NB4 (cell line): Measurements from ENCODE around the gene FSTL4.

Experiments used
- DNase-seq: peaks from one replicate; pipeline ENCODE4 v3.0.0; 2010; ENCODE audit warnings: low read depth
- H3K4me3 ChIP-seq: one replicate; pipeline ENCODE4 v1.5.1; 2011; ENCODE audit warnings: mild to moderate bottlenecking, low read depth, low read length, moderate library complexity
- CTCF ChIP-seq: IDR thresholded peaks from one replicate; pipeline ENCODE4 v1.5.1; 2012; ENCODE audit warnings: low read depth, low read length
- MAX ChIP-seq: IDR thresholded peaks from 2 replicates; pipeline ENCODE4 v1.6.1; 2011; ENCODE audit warnings: low read depth, low read length
- MYC ChIP-seq: IDR thresholded peaks from 2 replicates; pipeline ENCODE4 v1.6.1; 2011; ENCODE audit warnings: low read depth, low read length
- POLR2A ChIP-seq: IDR thresholded peaks from 2 replicates; pipeline ENCODE4 v1.6.1; 2011; ENCODE audit warnings: mild to moderate bottlenecking; ENCODE audit not compliant: insufficient read length; ENCODE audit errors: extremely low read depth

FSTL4 gene

GRCh38 chr5:133428072-133428660, 184.2 kb downstream of the FSTL4 start:
- no peak overlapping the region for H3K4me3 ChIP-seq
- no peak for DNase-seq
- TF ChIP-seq CTCF (no peak), POLR2A (no peak), MAX (no peak), MYC (no peak)

DNA sequence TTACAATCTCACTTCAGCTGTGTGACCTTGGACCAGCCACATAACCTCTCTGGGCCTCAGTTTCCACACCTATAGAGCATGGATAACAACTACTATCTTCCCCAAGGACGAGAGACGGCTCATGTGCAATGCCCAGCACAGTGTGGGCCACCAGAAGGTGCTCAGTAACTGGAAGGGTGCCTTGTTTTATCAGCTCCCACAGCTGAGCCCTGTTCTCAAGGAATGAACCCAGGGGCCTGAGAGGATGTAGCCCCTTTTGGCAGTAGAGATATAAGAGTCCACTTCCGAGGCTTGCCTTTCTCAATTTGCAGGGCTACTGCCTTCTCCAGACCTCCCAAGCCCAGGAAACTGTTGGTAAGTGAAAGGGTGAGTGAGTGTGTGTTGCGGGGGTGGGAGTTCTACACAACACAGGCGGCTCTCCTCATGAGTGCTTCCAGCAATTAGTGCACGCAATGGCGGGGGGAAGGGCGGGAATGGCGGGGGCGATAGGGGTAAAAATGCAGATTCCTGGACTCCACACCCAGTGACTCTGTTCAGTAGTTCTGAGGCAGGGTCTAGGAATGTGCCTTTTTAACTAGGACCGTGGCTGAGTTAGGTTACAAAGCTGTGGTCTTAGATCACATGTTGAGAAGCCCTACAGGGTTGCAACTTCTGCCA, 185.1 kb downstream of the FSTL4 start:
- no peak for TF ChIP-seq CTCF
- TF ChIP-seq MYC, result no peak
- no peak for TF ChIP-seq MAX
- no peak for TF ChIP-seq POLR2A
- no peak for DNase-seq
- no peak overlapping the region for H3K4me3 ChIP-seq

DNA sequence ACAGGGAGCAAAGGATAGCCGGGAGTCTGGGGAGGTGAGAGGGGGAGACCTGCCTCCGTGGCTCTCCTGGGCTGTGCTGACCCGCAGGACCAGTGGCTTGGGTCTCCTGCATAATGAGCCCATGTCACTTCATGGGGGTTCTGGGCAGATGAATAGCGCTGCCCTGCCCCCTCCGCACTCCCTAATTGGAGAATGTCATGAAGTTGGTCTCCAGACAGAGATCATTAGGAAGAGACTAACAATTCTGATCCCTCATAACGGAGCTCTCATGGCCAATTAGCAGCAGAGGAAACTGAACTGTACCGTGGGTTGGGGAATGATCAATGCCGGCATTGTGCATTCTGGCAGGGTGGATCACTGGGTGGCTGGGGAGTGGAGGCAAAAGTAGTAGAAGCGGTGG, 186.1 kb downstream of the FSTL4 start:
- TF ChIP-seq MAX, result no peak
- TF ChIP-seq CTCF, result no peak
- no peak for TF ChIP-seq MYC
- no peak for TF ChIP-seq POLR2A
- no peak overlapping the region for H3K4me3 ChIP-seq
- DNase-seq, result no peak

- no peak overlapping the region for H3K4me3 ChIP-seq
- DNase-seq, result no peak
- no peak for TF ChIP-seq MYC
- no peak for TF ChIP-seq CTCF
- no peak for TF ChIP-seq MAX
- TF ChIP-seq POLR2A, result no peak
Observed at GRCh38 chr5:133425764-133426163, 186.6 kb downstream of the FSTL4 start.

- H3K4me3 ChIP-seq, result no peak overlapping the region
- TF ChIP-seq MYC (no peak), MAX (no peak), POLR2A (no peak), CTCF (no peak)
- no peak for DNase-seq
Observed at GRCh38 chr5:133425222-133425621, 187.1 kb downstream of the FSTL4 start.
